ENCODE measurements around the gene GALNT18.

- TF ChIP-seq CTCF (IDR thresholded peaks at IDR 0.05) (no peak), POLR2AphosphoS5 (IDR thresholded peaks at IDR 0.05) (peak; percentile 6)
Measured at GRCh38 chr11:11427140-11427539, 194.7 kb downstream of the GALNT18 start.

Measured in prostate gland (tissue), 2 donors.